Rectal smooth muscle tissue (tissue), 1 donor: ENCODE data around the gene GALNTL6.

Experiments
- H3K27ac ChIP-seq: one replicate; pipeline ENCODE4 v1.7.0; 2013; ENCODE audit warnings: low read depth, low read length, inconsistent platforms
- H3K27me3 ChIP-seq: one replicate; pipeline ENCODE4 v1.7.0; 2013; ENCODE audit warnings: low read length; ENCODE audit not compliant: control insufficient read depth, insufficient read depth
- H3K36me3 ChIP-seq: one replicate; pipeline ENCODE4 v1.7.0; 2013; ENCODE audit warnings: low read length; ENCODE audit not compliant: control insufficient read depth, insufficient read depth
- H3K4me1 ChIP-seq: one replicate; pipeline ENCODE4 v1.7.0; 2013; ENCODE audit warnings: low read length; ENCODE audit not compliant: control insufficient read depth, insufficient read depth
- H3K4me3 ChIP-seq: one replicate; pipeline ENCODE4 v1.7.0; 2013; ENCODE audit warnings: low read length
- H3K9ac ChIP-seq: one replicate; pipeline ENCODE4 v1.7.0; 2013; ENCODE audit warnings: low read length

Gene GALNTL6

GRCh38 chr4:172497321-172497720 is 684.1 kb downstream of the GALNTL6 start:
- Histone ChIP-seq H3K27ac (no peak overlapping the region), H3K27me3 (no peaks in the 10 kb centered on the region), H3K9ac (no peak overlapping the region), H3K36me3 (no peaks in the 10 kb centered on the region), H3K4me1 (no peaks in the 10 kb centered on the region), H3K4me3 (no peak overlapping the region)

DNA sequence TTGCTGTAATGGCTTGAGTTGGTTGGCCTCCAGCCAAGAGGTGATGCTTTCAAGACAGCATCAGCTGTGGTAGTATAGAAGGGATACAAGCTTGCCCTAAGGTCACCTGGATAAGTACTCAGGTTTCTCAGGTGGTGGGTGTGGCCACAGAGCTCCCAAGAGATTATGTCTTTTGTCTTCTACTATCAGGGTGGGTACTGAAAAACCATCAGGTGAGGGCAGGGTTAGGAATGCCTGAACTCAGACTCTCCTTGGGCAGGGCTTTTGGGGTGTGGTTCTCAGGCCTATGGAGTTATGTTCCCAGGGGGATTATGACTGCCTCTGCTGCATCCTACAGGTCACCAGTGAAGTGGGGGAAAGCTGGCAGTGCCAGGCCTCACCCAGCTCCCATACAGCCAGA is 700.8 kb downstream of the GALNTL6 start:
- H3K4me3 ChIP-seq, result no peak overlapping the region
- H3K4me1 ChIP-seq, result no peaks in the 10 kb centered on the region
- H3K9ac ChIP-seq, result no peak overlapping the region
- H3K27me3 ChIP-seq, result no peaks in the 10 kb centered on the region
- no peak overlapping the region for H3K27ac ChIP-seq
- no peaks in the 10 kb centered on the region for H3K36me3 ChIP-seq

GRCh38 chr4:172514801-172515200 is 701.6 kb downstream of the GALNTL6 start:
- Histone ChIP-seq H3K27me3 (no peaks in the 10 kb centered on the region), H3K4me3 (no peak overlapping the region), H3K4me1 (no peaks in the 10 kb centered on the region), H3K9ac (no peak overlapping the region), H3K36me3 (no peaks in the 10 kb centered on the region), H3K27ac (no peak overlapping the region)

GRCh38 chr4:172515266-172515879 is 702.2 kb downstream of the GALNTL6 start:
- Histone ChIP-seq H3K27me3 (no peaks in the 10 kb centered on the region), H3K4me1 (no peaks in the 10 kb centered on the region), H3K4me3 (no peak overlapping the region), H3K27ac (no peak overlapping the region), H3K36me3 (no peaks in the 10 kb centered on the region), H3K9ac (no peak overlapping the region)

DNA sequence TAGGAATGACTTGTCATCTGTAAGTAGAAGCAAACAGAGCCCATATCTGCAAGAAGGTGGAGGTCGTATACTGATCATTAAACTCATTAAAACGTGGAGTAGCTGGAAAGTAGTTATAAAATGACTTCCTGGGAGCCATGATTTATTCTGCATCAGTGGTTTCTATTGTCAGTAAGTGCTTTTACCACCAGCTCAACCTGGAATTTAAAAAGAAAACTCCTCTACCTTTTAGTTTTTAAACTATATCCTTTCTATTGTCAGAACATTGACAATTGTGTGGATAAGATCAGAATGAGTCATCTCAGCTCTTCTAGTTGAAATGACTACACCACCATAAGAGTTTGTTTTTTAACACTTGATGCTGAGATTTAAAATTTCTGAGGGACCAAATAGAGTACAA is 704.2 kb downstream of the GALNTL6 start:
- no peak overlapping the region for H3K9ac ChIP-seq
- H3K27ac ChIP-seq, result no peak overlapping the region
- H3K27me3 ChIP-seq, result no peaks in the 10 kb centered on the region
- no peaks in the 10 kb centered on the region for H3K4me1 ChIP-seq
- H3K4me3 ChIP-seq, result no peak overlapping the region
- H3K36me3 ChIP-seq, result no peaks in the 10 kb centered on the region

DNA sequence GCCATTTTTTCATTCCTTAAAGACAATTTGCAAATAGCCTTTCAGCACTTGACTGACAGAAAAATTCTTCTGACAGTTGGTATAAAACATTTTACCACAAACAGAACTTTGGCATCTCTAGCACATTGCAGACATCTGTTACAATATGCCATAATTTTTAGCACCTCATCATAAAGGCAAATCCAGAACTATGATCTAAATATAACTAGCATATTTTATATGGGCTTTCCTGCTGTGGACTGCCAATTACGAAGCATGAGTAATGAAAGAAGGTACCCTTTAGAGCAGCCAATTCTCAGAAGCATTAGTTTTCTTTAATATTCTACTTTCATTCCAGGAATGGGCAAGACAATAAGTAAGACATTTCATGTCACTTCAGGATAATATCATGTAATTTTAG is 708.0 kb downstream of the GALNTL6 start:
- Histone ChIP-seq H3K27ac (no peak overlapping the region), H3K4me3 (no peak overlapping the region), H3K27me3 (no peaks in the 10 kb centered on the region), H3K9ac (no peak overlapping the region), H3K36me3 (no peaks in the 10 kb centered on the region), H3K4me1 (no peaks in the 10 kb centered on the region)

GRCh38 chr4:172521680-172522079 is 708.5 kb downstream of the GALNTL6 start:
- Histone ChIP-seq H3K27ac (no peak overlapping the region), H3K4me3 (no peak overlapping the region), H3K4me1 (no peaks in the 10 kb centered on the region), H3K9ac (no peak overlapping the region), H3K27me3 (no peaks in the 10 kb centered on the region), H3K36me3 (no peaks in the 10 kb centered on the region)

DNA sequence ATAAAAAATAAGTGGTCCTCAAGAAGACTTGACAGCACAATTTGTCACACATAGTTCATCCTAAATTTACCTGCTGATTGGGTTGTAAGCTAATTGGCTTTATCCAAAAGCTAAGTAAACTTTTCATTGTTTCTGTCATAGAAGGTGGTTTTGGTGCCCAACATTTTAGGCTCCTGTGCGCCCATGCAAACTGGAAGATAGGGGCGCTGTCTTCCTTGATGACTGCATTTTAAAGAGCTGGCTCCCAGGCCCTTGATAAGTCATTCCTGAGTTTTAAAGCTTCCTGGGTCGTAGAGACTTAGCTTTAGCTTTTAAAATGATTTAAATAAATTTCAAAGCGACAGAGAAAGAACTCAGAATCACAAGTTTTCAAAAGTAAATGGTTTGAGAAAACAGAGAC is 730.0 kb downstream of the GALNTL6 start:
- Histone ChIP-seq H3K27ac (no peak overlapping the region), H3K4me3 (no peak overlapping the region), H3K4me1 (no peaks in the 10 kb centered on the region), H3K27me3 (no peaks in the 10 kb centered on the region), H3K36me3 (no peaks in the 10 kb centered on the region), H3K9ac (no peak overlapping the region)

DNA sequence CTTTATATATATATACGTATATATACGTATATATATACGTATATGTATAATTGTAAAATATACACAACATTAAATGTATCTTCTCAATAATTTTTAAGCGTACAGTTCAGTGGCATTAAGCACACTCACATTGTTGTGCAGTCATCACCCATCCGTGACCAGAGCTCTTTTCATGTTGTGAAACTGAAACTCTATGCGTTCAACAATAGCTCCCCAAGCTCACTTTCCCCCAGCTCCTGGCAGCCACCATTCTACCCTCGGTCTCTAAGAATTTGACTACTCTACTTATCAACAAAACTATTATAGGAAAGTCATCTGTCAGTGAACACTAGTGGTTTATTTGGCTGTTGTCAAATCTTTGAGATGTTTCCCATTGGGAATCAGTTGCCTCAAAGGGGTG is 733.6 kb downstream of the GALNTL6 start:
- Histone ChIP-seq H3K4me3 (no peak overlapping the region), H3K27ac (no peak overlapping the region), H3K36me3 (no peaks in the 10 kb centered on the region), H3K27me3 (no peaks in the 10 kb centered on the region), H3K4me1 (no peaks in the 10 kb centered on the region), H3K9ac (no peak overlapping the region)

GRCh38 chr4:172547724-172548123 is 734.5 kb downstream of the GALNTL6 start:
- Histone ChIP-seq H3K27ac (no peak overlapping the region), H3K9ac (no peak overlapping the region), H3K27me3 (no peaks in the 10 kb centered on the region), H3K4me3 (no peak overlapping the region), H3K36me3 (no peaks in the 10 kb centered on the region), H3K4me1 (no peaks in the 10 kb centered on the region)

- Histone ChIP-seq H3K4me1 (no peaks in the 10 kb centered on the region), H3K9ac (no peak overlapping the region), H3K27ac (no peak overlapping the region), H3K27me3 (no peaks in the 10 kb centered on the region), H3K36me3 (no peaks in the 10 kb centered on the region), H3K4me3 (no peak overlapping the region)
Measured at GRCh38 chr4:172553216-172553615, 740.0 kb downstream of the GALNTL6 start.

DNA sequence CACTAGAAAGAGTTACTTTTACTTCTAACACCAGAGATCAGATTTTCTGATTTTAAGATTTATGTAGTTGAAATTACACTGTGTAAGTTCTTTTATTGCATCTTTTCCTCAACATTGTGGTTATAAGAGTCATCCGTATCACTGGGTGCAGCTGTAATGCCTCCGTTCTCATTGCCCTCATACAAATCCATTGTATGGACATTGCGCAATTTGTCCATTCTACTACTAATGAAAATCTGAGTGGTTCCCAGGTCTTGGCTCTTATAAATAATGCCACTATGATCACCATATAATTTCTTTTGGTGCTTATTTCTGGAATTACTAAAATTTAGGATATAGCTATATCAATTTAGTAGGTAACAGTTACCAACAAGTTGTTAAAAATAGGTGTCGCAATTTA is 741.4 kb downstream of the GALNTL6 start:
- Histone ChIP-seq H3K4me3 (no peak overlapping the region), H3K4me1 (no peaks in the 10 kb centered on the region), H3K36me3 (no peaks in the 10 kb centered on the region), H3K27me3 (no peaks in the 10 kb centered on the region), H3K27ac (no peak overlapping the region), H3K9ac (no peak overlapping the region)

GRCh38 chr4:172555725-172556124 is 742.5 kb downstream of the GALNTL6 start:
- H3K4me1 ChIP-seq, result no peaks in the 10 kb centered on the region
- H3K27ac ChIP-seq, result no peak overlapping the region
- no peaks in the 10 kb centered on the region for H3K27me3 ChIP-seq
- H3K36me3 ChIP-seq, result no peaks in the 10 kb centered on the region
- no peak overlapping the region for H3K9ac ChIP-seq
- no peak overlapping the region for H3K4me3 ChIP-seq
